Stimulated activated CD4-positive, alpha-beta T cell treated with anti-CD3 and anti-CD28 coated beads, Interleukin-15, amount 100 ng/mL, for 48 hours (primary cell): Measurements from ENCODE around the gene TAC3.
"Not testable (repeated sequence)": the region's sequence is repeated elsewhere in the genome, so short reads cannot be mapped to it uniquely, and the experiment has no call there.

ENCODE experiments used
- DNase-seq, 2 donors: peaks; one replicate each; pipeline ENCODE4 v3.0.0-alpha.2; 2020; ENCODE audit warnings: low read depth in 2 of 2

TAC3 gene

GRCh38 chr12:57033431-57033830 lies 17.1 kb upstream of the TAC3 start:
- DNase-seq: no peak

DNA sequence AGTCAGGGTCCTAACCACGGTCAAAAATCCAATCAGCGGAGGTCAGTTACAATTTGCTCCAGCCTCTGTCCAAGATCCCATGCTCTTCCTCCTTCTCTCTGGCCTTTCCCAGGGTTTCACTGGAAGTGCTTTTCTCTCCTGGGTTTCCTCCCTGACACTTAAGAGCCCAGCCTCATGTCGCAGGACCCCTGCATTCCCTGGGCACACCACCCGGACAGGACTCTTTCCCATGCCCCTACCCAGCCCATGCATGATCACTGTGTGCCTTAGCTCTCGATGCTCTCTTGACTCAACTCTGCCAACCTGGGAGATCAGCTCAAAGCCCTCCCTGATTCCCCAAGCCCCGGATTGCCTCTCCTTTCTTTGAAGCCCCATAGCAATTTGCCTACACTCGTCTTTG lies 15.5 kb upstream of the TAC3 start:
- DNase-seq: no peak

DNA sequence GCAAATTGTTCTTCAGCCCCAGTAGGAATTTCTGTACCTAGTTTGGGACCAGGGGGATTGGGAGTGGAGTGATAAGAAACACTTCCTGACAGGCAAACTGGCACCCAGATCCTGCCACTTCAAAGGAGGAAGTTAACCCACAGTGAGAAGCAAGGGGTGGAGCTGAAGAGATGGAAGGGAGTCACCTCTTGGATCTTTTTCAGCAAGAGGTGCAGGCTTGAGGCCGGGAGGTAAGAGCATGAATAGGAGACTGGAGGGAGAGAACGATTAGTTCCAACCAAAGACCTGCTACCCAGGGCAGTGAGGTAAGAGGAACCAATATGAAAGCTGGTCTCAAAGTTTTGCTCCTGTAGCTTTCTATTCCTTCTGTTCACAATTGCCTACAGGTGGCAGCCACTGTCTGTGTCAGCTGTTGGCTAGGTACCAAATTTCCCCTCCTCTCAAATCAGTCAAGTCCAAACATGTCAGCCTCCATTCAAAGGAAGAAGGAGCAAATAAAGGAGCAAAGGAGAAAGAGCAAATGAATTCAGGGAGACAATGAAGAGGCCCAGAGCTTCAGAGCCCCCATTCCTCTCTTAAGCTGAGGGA lies 14.9 kb upstream of the TAC3 start:
- DNase-seq: no peak

DNA sequence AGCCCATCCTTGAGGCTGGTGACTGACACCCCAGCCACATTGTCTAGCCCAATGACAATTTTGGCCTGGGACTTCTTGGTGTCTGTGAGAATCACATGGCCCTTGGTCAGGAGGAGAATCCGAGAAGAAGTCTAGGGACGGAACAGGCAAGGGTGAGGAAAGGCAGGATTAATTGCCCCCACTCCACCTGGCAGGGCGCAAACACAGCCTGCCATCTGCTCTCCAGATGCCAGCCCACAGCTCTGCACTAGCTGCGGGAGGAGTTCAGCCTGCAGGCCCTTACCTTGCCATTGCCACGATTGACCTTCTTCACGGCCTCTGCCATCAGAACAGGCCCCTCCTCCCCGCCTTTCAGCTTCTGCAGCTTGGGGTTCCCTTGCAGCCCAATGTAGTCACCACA lies 13.1 kb upstream of the TAC3 start:
- no peak for DNase-seq

GRCh38 chr12:57027805-57028153 lies 11.4 kb upstream of the TAC3 start:
- no peak for DNase-seq

DNA sequence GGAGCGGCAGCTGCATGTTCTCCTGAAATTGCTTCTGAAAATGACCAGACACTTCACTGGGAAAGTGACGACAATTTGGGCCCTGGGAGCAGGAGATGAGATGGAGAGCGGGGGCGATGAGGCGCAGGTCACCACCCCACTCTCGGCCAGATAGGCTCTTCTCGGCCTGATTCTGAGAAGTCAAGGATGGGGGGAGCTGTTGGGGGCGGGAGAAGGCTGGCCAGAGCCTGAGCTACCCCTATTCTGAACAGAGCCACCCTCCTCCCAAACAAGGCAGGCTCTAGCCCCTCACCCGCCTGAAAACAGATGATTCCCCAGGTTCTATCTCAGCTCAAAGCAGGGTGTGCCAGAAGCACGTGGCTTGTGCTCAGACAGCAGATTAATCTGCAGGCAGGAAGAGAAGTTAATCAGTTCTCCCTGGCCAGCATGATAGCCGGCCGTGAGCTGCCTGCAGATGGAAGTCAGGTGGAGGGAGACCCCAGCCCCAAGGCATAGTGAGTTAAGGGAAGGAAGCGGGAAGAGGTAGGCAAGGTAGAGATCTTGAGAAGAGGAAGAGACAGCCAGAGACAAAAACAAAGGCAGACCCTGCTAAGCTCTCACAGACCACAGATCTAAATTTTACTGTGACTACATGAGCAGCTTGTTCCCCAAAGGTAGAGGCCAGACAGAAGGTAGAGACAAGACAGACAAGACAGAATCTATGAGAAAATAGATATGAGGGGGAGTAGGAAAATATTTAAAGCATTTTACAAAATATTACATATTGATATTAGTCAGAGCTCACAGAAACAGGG lies 10.9 kb upstream of the TAC3 start:
- DNase-seq: no peak

- DNase-seq: no peak
These were observed 8.9 kb upstream of the TAC3 start for GRCh38 chr12:57025196-57025595.

DNA sequence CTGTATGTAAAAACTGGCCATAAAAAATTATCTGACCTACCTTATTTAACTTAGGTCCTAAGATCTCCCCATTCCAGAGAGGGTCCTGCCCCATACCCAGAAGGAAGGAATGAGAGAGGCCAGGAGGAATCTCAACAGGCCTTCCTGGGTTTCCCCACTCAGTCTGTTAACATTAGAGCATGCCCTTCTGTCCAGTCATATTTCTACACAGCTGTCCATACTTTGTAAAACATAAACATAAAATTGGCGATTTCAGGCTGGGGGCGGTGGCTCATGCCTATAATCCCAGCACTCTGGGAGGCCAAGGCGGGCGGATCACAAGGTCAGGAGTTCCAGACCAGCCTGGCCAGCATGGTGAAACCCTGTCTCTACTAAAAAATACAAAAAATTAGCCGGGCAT lies 6.0 kb upstream of the TAC3 start:
- not testable (repeated sequence) for DNase-seq

DNA sequence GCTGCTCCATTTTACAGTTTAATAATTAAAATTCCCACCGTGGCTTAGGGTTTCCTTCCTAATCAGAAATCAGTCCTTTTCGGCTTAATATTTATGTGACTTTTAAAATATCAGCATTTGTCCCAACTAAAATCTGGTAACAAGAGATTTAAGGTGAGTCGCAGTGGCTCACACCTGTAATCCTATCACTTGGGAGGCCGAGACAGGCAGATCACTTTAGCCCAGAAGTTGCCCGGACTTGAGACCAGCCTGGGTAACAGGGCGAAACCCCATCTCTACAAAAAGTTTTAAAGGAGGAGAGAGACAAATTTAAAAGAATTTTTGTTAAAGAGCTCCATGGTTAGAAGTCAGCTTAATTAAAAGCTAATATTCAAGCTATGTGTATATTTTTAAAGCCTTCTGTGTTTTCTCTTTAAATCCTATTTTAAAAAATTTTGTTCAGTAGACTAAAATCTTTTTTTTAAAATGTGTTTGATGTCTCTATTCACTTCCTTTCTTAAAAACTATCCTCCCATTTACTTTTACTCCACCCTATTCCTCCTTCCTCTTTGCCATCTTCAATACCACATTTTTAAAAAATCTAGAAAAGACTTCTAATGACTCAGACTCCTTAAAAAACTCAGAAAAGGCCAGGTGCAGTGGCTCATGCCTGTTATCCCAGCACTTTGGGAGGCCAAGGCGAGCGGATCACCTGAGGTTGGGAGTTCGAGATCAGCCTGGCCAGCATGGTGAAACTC lies 3.8 kb upstream of the TAC3 start:
- no peak for DNase-seq

GRCh38 chr12:57018906-57019305 lies 2.6 kb upstream of the TAC3 start:
- no peak for DNase-seq

DNA sequence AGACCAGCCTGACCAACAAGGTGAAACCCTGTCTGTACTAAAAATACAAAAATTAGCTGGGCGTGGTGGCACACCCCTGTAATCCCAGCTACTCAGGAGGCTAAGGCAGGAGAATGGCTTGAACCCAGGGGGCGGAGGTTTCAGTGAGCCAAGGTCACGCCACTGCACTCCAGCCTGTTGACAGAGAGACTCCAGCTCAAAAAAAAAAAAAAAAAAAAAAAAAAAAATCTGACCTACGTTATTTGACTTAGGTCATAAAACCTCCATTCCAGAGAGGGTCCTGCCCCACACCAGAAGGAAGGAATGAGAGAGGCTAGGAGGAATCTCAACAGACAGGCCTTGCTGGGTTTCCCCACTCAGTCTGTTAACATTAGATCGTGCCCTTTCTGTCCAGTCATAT lies 2.0 kb upstream of the TAC3 start:
- not testable (repeated sequence) for DNase-seq

DNA sequence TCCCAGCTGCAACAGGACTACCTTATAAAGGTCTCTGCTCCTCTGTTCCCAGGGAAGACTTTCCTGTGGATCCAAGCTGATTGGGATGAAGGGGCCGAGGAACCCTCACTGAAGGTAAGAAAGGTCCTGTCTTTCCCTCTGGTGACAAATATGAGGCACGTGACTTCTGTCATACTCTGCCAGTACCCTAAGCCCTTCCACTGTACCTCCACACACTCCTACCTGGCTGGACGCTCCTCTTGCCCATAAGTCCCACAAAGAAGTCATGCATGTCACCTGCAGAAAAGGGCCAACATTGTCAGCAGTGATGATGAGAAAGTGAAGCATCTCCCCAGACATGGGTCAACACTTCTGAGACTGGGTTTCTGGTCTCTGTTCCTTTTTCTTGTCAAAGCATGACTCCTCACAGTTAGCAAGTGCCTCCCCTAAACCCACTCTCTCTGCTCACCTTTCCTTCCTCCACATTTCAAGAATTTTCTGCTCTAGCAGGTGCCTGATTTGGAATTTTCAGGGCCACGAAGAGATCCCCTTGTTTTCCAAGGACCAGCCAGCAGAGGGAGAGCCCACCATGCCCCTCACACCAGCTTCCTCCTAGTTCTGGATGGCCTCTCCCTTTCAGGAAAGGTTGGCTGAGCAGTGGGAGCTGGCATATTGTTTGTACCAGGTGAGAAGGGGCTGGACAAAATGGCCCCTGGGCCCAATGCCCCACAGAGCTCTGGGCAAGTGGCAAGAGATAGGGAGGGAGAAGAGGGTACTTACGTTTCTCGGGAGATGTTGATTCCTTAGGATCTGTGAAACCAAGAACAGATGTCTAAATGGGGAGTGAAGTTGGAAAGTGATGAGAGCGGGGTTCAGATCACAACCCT lies 3.5 kb downstream of the TAC3 start:
- DNase-seq: no peak

DNA sequence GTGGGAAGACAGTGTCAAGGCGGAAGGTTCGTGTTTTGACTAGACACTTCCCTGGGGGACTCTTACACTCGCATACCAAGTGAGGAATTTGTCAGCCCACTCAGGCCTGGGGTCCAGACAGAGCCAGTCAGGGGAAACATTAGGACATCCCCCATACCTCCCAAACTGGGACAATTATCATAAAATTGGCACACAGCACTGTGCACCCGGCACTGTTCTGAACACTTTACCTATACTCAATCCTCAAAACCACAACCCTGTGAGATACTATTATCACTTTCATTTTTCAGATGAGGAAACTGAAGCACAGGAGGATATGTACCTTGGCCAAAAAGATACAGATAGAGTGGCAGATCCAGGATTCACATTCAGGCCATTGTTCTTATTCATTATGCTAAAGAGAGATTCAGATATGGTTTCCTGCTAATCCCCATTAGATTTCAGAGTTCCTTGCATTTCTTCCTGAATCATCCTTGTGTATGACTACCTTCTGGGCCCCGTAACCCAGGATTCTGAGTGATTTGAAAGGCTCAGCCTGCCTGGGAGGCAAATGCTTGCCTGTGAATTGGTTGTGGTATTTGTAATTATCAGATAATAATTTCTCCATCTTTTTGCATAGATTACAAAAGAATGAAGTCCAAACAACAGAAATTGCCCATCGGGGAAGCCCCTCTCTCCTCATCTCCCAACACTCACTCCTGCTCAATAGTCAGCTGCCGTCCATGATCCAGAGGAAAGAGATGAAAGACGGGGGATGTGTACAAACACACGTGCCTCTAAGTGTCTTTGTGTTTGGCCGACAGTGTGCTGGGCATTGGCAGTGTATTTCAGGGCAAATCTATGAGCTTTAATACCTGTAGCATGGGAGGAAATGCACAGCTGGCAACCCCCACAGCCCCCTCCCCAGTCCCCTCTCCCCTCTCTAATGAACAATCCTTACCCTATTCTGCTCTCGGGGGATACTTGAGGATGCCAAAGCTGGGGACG lies 4.6 kb downstream of the TAC3 start:
- DNase-seq: no peak

- no peak for DNase-seq
These were observed 5.6 kb downstream of the TAC3 start for GRCh38 chr12:57010627-57011247.

GRCh38 chr12:57009949-57010626 lies 6.2 kb downstream of the TAC3 start:
- DNase-seq: no peak

DNA sequence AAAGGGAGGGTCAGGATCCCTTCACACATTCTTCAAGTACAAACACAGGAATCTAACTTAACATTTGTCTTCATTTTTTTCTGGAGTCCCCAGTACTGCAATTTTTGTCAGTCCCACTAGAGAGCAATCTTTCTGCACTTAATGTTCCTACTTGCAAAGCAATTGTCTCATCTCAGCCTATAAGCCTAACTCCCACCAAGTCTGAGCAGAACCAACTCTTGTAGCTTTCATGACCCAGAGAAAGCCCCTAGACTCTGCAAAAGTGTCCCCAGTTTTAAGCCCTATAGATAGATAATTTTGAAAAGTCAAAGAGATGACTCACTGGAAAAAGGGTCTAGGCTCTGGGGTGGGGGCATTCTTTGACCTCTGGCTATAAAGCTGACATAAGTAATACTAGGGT lies 8.2 kb downstream of the TAC3 start:
- DNase-seq: no peak

DNA sequence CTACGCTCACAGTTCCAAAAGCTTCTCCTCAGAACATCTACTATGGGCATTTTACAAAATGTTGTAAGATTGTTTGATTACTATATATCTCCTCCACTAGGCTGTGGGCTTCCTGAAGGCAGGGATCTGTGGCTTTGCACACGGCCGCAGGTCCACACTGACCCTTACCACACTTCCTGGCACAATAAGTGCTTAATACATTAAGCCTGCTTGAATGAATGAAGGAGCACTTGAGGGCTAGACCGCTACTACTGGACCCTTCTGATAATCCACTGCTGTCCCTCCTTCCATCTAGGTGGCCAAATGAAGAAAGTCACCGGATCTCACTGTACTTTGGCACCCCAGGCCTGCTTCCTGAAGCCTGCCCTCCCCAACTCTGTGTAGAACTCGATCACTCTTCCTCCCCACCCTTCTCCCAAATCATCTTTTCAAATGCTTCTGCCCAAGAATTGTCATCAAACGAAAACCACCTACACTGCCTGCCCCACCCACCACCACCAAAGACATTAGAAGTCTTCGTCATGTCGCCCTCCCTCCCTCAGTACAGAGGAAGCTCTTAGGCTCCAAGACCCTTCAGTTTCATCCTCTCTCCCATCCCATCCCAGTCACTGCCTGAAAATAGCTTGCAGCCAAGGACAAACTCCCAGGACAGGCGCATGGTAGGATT lies 9.4 kb downstream of the TAC3 start:
- DNase-seq: no peak

DNA sequence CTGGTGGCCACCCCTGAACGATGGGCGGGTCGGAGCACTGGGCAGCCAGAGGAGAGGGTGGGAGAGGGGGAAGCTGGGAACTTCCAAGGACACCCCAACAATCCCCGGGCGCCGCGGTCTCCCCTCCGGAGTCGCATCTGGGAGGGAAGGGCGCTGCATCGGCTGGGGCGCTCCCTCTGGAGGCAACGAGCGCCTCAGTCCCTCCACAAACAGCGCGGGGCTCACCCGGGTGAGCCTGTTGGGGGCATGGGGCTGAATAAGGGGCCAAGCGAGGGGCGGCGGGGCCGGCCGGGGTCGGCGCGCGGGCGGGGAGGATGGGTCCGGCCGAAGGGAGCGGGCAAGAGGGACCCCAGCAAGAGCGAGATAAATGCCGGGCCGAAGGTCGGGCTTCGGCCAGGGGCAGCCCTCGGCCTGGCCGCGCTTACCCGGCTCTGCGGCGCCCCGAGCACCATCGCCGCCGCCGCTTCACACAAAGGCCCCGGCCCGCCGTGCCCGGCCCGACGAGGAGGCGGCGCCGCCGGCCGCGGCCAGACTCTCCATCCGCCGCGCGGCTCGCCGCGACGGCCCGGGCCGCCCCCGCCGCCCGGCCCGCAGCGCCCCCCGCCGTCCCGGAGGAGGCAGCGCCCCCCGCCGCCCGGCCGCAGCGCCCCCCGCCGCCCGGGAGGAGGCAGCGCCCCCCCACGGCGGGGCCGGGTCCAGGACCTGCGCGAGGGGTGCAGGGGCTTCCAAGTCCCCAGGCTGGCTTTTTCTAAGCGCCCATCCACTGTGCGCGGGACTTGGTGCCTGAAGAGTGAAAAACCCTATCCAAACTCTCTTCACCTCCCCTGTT lies 10.1 kb downstream of the TAC3 start, which contains the start of gene ZBTB39:
Gene ZBTB39 (minus strand): TSS at position 567 of the 829 bp plus-strand sequence. CDS start 1,629 bp downstream, outside the sequence.
- DNase-seq: peak in 1 of 2 donors; percentile 55
